Measurements from ENCODE around the gene CHD9. TPM values are rescaled to one million over a fixed set of nuclear protein-coding genes. Genes with fewer than 3 reads are reported as not detected.

Gene CHD9
- total RNA-seq, 1 experiment from 2014 or later = 18.9 TPM

GRCh38 chr16:53357955-53358354 is 303.2 kb downstream of the CHD9 start:
- H3K9ac ChIP-seq (ENCODE audit: low read length) = no peak overlapping the region
- no peaks in the 10 kb centered on the region for H3K4me1 ChIP-seq (ENCODE audit: control insufficient read depth in 1 of 2, insufficient read depth in 2 of 2, low read length in 2 of 2)
- ChIA-PET CTCF (no interaction called here), POLR2A (no interaction called here), RAD21 (ENCODE audit: low non-redundant PET in 1 of 2, low total read pairs in 2 of 2, uncharacterized antibody in 2 of 2, unreplicated experiment in 2 of 2) (no interaction called here)
- no peak overlapping the region for H2AFZ ChIP-seq (ENCODE audit: low read depth, low read length, poor library complexity, severe bottlenecking)
- no peaks in the 10 kb centered on the region for H3K9me3 ChIP-seq (ENCODE audit: control insufficient read depth in 1 of 2, insufficient read depth in 1 of 2, low read depth in 1 of 2, low read length in 2 of 2)
- DNase-seq (ENCODE audit: low read depth, low spot score) (no peak), ATAC-seq (no peak)
- H3K4me2 ChIP-seq (ENCODE audit: low read length) = no peak overlapping the region
- BruUV-seq (replicated peaks) = no TSS peak
- TF ChIP-seq JUND (IDR thresholded peaks at IDR 0.05) (no peak), CEBPB (IDR thresholded peaks at IDR 0.05; ENCODE audit: low read depth) (no peak), POLR2AphosphoS5 (IDR thresholded peaks at IDR 0.05; ENCODE audit: low read depth, low read length) (no peak), SIN3A (IDR thresholded peaks at IDR 0.05; ENCODE audit: low read depth) (no peak), EZH2 (IDR thresholded peaks at IDR 0.05) (no peak), YY1 (IDR thresholded peaks at IDR 0.05; ENCODE audit: extremely low read depth, insufficient replicate concordance, low read depth, low read length) (no peak), ELF1 (IDR thresholded peaks at IDR 0.05; ENCODE audit: borderline replicate concordance, low read depth) (no peak), EGR1 (IDR thresholded peaks at IDR 0.05; ENCODE audit: low read depth) (no peak), ZFX (IDR thresholded peaks at IDR 0.05) (no peak)
- TF ChIP-seq, protein P1, sequence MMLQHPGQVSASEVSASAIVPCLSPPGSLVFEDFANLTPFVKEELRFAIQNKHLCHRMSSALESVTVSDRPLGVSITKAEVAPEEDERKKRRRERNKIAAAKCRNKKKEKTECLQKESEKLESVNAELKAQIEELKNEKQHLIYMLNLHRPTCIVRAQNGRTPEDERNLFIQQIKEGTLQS (IDR thresholded peaks at IDR 0.05) = no peak
- TF ChIP-seq, protein P2, sequence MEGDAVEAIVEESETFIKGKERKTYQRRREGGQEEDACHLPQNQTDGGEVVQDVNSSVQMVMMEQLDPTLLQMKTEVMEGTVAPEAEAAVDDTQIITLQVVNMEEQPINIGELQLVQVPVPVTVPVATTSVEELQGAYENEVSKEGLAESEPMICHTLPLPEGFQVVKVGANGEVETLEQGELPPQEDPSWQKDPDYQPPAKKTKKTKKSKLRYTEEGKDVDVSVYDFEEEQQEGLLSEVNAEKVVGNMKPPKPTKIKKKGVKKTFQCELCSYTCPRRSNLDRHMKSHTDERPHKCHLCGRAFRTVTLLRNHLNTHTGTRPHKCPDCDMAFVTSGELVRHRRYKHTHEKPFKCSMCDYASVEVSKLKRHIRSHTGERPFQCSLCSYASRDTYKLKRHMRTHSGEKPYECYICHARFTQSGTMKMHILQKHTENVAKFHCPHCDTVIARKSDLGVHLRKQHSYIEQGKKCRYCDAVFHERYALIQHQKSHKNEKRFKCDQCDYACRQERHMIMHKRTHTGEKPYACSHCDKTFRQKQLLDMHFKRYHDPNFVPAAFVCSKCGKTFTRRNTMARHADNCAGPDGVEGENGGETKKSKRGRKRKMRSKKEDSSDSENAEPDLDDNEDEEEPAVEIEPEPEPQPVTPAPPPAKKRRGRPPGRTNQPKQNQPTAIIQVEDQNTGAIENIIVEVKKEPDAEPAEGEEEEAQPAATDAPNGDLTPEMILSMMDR (IDR thresholded peaks at IDR 0.05 in 2 of 3, conservative IDR thresholded peaks at IDR 0.05 in 1 of 3; ENCODE audit: borderline replicate concordance in 1 of 3, insufficient read depth in 1 of 3, low read depth in 2 of 3, low read length in 2 of 3) = no peak
- no peaks in the 10 kb centered on the region for H4K20me1 ChIP-seq (ENCODE audit: insufficient read depth)
- no peak overlapping the region for H3K27ac ChIP-seq (ENCODE audit: low read depth, low read length)
- intact Hi-C loops (cut with micrococcal nuclease) = no loop called here
- H3K27me3 ChIP-seq (ENCODE audit: insufficient read depth, low read length) = no peaks in the 10 kb centered on the region
- no peaks in the 10 kb centered on the region for H3K79me2 ChIP-seq (ENCODE audit: insufficient read depth, low read length)
- H3K4me3 ChIP-seq (replicated peaks in 1 of 2; ENCODE audit: low read depth in 1 of 2, low read length in 2 of 2) = no peak overlapping the region
- H3K9me2 ChIP-seq (ENCODE audit: insufficient read depth) = no peaks in the 10 kb centered on the region
- no peaks in the 10 kb centered on the region for H3K36me3 ChIP-seq (ENCODE audit: control insufficient read depth in 1 of 2, insufficient read depth in 2 of 2, low read length in 2 of 2)

All from HCT116 (cell line).